Activated CD4-positive, alpha-beta T cell treated with anti-CD3 and anti-CD28 coated beads, Interleukin-2, amount 50 U/mL, for 4 hours (primary cell): ENCODE results near the gene CCDC69.
"Not testable (repeated sequence)": the region's sequence is repeated elsewhere in the genome, so short reads cannot be mapped to it uniquely, and the experiment has no call there.

Experiments
- DNase-seq, 2 experiments: peaks; one replicate each; pipeline ENCODE4 v3.0.0-alpha.2; 2020

CCDC69 gene

GRCh38 chr5:151244206-151244605, 20.3 kb upstream of the CCDC69 start:
- DNase-seq: no peak

- DNase-seq: no peak
These were observed 19.7 kb upstream of the CCDC69 start for GRCh38 chr5:151243564-151243963.

GRCh38 chr5:151243127-151243526, 19.2 kb upstream of the CCDC69 start:
- no peak for DNase-seq

- DNase-seq: no peak
These were observed 17.2 kb upstream of the CCDC69 start for GRCh38 chr5:151240924-151241635.

GRCh38 chr5:151240268-151240835, 16.5 kb upstream of the CCDC69 start:
- not testable (repeated sequence) for DNase-seq

GRCh38 chr5:151239237-151239861, 15.5 kb upstream of the CCDC69 start:
- no peak for DNase-seq

GRCh38 chr5:151238303-151238741, 14.4 kb upstream of the CCDC69 start:
- no peak for DNase-seq

GRCh38 chr5:151237685-151238084, 13.8 kb upstream of the CCDC69 start:
- no peak for DNase-seq

- no peak for DNase-seq
These were observed 13.0 kb upstream of the CCDC69 start for GRCh38 chr5:151236888-151237287.

GRCh38 chr5:151235239-151235571, 11.3 kb upstream of the CCDC69 start:
- not testable (repeated sequence) for DNase-seq

GRCh38 chr5:151234476-151235238, 10.8 kb upstream of the CCDC69 start:
- DNase-seq: no peak

GRCh38 chr5:151233616-151234085, 9.8 kb upstream of the CCDC69 start:
- DNase-seq: no peak

- DNase-seq: no peak
These were observed 7.5 kb upstream of the CCDC69 start for GRCh38 chr5:151231359-151231758.

- DNase-seq: no peak
These were observed 6.3 kb upstream of the CCDC69 start for GRCh38 chr5:151230048-151230680.

- no peak for DNase-seq
These were observed 5.1 kb upstream of the CCDC69 start for GRCh38 chr5:151228986-151229385.

- no peak for DNase-seq
These were observed 4.1 kb upstream of the CCDC69 start for GRCh38 chr5:151227918-151228447.

GRCh38 chr5:151225475-151225874, 1.6 kb upstream of the CCDC69 start:
- no peak for DNase-seq

- DNase-seq: no peak
These were observed 1.2 kb upstream of the CCDC69 start for GRCh38 chr5:151225071-151225470.

GRCh38 chr5:151224372-151224771, 480 bp upstream of the CCDC69 start:
- DNase-seq: no peak

- peak in 1 of 2 experiments; percentile 23 for DNase-seq
These were observed 974 bp downstream of the CCDC69 start for GRCh38 chr5:151222790-151223446.

GRCh38 chr5:151222054-151222789, 1.7 kb downstream of the CCDC69 start:
- no peak for DNase-seq
